OCI-LY1 (cell line): ENCODE measurements around the gene FMO3.

Experiments used
- CTCF ChIP-seq: fragments of 200-600 bp; sonication (generic), shearing (Covaris generic); IDR thresholded peaks from 2 replicates; pipeline ENCODE4 v1.5.1; 2017; ENCODE audit warnings: mild to moderate bottlenecking, antibody characterized with exemption, low read length, moderate library complexity, mixed read lengths
- EZH2 ChIP-seq: fragments of 200-600 bp; sonication (generic), shearing (Covaris generic); IDR thresholded peaks from 2 replicates; pipeline ENCODE4 v1.8.0; 2017; ENCODE audit warnings: borderline replicate concordance, mixed run types, mild to moderate bottlenecking, antibody characterized with exemption, low read length, moderate library complexity, mixed read lengths

- no peak for TF ChIP-seq CTCF
- TF ChIP-seq EZH2: no peak
These were observed 17.3 kb downstream of the FMO3 start for GRCh38 chr1:171107969-171108368.
